ENCODE data around the gene DDX51. TPM values are rescaled to one million over a fixed set of nuclear protein-coding genes. Genes with fewer than 3 reads are reported as not detected.

The DDX51 gene
- total and polyA plus RNA-seq, 4 experiments from 2014 or later, result 4.0 to 42.9 (median 27.5) TPM

DNA sequence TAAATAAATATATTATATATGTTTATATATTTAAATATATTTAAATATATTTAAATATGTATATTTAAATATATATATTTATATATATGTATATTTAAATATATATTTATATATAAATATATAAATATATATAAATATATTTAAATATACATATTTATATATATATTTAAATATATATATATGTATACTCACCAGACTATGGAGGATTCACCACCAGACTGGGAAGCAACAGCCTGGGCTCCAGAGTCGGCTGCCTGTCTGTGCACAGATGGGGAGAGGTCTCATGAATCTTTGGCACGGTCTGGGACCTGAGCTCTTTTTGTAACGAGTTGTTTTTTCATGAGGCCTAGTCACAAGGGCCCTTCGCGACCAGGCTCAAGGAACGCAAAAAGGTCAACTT lies 21.5 kb upstream of the DDX51 start:
- no peaks in the 10 kb centered on the region for H3K27me3 Mint-ChIP-seq
- DNase-seq, result no peak
- intact Hi-C loops (cut with micrococcal nuclease), result no loop called here

DNA sequence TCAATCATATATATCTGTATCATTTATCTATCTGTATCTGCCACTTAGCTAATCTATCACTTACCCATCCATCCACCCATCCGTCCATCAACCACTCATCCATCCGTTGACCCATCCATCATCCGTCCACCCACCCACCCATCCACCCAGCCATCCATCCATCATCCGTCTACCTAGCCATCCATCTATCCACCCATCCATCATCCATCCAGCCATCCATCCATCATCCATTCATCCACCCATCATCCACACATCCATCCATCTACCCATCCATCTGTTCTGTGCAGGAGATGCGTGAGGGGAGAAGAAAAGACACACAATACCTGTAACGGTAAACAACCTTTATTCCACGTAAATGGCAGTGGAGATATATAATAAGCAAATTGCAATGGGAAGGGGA lies 20.3 kb upstream of the DDX51 start:
- Histone ChIP-seq H3K4me1 (ENCODE audit: insufficient read depth, low read length) (peaks cover 26% of the 10 kb centered on the region), H3K9me3 (ENCODE audit: control insufficient read depth in 1 of 2, low read length in 2 of 2) (no peaks in the 10 kb centered on the region), H3K27me3 (ENCODE audit: insufficient read depth, low read length) (no peaks in the 10 kb centered on the region), H3K27ac (ENCODE audit: low read depth, low read length) (no peak overlapping the region), H3K4me3 (ENCODE audit: low read length in 2 of 2) (no peak overlapping the region), H3K36me3 (ENCODE audit: insufficient read depth, low read length) (no peaks in the 10 kb centered on the region)
- DNase-seq, result no peak
- intact Hi-C loops (cut with micrococcal nuclease), result no loop called here
- ChIA-PET CTCF (ENCODE audit: partially characterized antibody) (no interaction called here), POLR2A (ENCODE audit: partially characterized antibody) (no interaction called here)
- H3K36me3 Mint-ChIP-seq, result no peaks in the 10 kb centered on the region
- peaks cover 10 to 24% (median 15%) of the 10 kb centered on the region in 4 donors for H3K4me1 Mint-ChIP-seq
- H3K27me3 Mint-ChIP-seq, result no peaks in the 10 kb centered on the region
- no peaks in the 10 kb centered on the region for H3K9me3 Mint-ChIP-seq
- peak overlapping the region in 2 of 7 donors; percentile 31 to 53 for H3K27ac Mint-ChIP-seq
- H3K4me3 Mint-ChIP-seq, result peak overlapping the region in 3 of 8 donors; percentile 18 to 67 (median 37)

More for the DNA sequence above, 21.5 kb upstream of the DDX51 start:
- Mint-ChIP-seq H3K36me3 (no peaks in the 10 kb centered on the region), H3K4me1 (peaks cover 10 to 20% (median 15%) of the 10 kb centered on the region in 4 donors), H3K4me3 (no peak overlapping the region), H3K27ac (no peak overlapping the region), H3K9me3 (no peaks in the 10 kb centered on the region)
- Histone ChIP-seq H3K4me3 (ENCODE audit: low read length in 2 of 2) (no peak overlapping the region), H3K27me3 (ENCODE audit: insufficient read depth, low read length) (no peaks in the 10 kb centered on the region), H3K27ac (ENCODE audit: low read depth, low read length) (no peak overlapping the region), H3K9me3 (ENCODE audit: control insufficient read depth in 1 of 2, low read length in 2 of 2) (no peaks in the 10 kb centered on the region), H3K36me3 (ENCODE audit: insufficient read depth, low read length) (no peaks in the 10 kb centered on the region), H3K4me1 (ENCODE audit: insufficient read depth, low read length) (peaks cover 26% of the 10 kb centered on the region)
- POLR2A ChIA-PET (ENCODE audit: partially characterized antibody), result no interaction called here
- CTCF ChIA-PET (ENCODE audit: partially characterized antibody), result no interaction called here

DNA sequence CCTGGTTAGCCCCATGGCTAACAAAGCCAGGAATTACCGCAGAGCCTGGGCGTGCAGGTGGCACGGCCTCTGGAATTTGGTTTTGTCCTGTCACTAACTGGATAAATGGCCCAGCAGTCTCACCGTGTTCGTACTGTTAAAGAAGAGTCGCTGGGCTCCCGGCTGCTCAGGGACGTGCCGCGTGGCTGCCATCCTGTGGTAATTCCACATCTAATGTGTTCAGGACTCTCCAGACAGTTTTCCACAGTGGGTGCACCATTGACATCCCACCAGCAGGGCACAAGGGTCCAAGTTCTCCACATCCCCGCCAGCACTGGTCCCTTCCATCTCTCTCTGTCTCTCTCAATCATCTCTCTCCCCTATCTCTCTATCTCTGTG lies 19.8 kb upstream of the DDX51 start:
- no peak overlapping the region for H3K27ac ChIP-seq (ENCODE audit: low read depth, low read length)
- H3K4me3 ChIP-seq (ENCODE audit: low read length in 2 of 2), result no peak overlapping the region
- peak overlapping the region in 6 of 8 donors; percentile 0 to 67 (median 18) for H3K4me3 Mint-ChIP-seq
- intact Hi-C loops (cut with micrococcal nuclease), result loop anchor here (2.0 kb wide), 2 partner anchors 15 to 55 kb away; no protein-coding TSS in a partner anchor
- H3K27me3 ChIP-seq (ENCODE audit: insufficient read depth, low read length), result no peaks in the 10 kb centered on the region
- H3K4me1 Mint-ChIP-seq, result peaks cover 10 to 24% (median 15%) of the 10 kb centered on the region in 4 donors
- no peaks in the 10 kb centered on the region for H3K36me3 Mint-ChIP-seq
- no peaks in the 10 kb centered on the region for H3K27me3 Mint-ChIP-seq
- no peaks in the 10 kb centered on the region for H3K9me3 ChIP-seq (ENCODE audit: control insufficient read depth in 1 of 2, low read length in 2 of 2)
- H3K9me3 Mint-ChIP-seq, result no peaks in the 10 kb centered on the region
- ChIA-PET CTCF (ENCODE audit: partially characterized antibody) (interaction anchor here (1.1 to 2.2 kb wide), 3 partner anchors 9 to 58 kb away, joined by 3 to 7 read pairs (median 4); no protein-coding TSS in a partner anchor), POLR2A (ENCODE audit: partially characterized antibody) (interaction anchor here (1.7 kb wide), 1 partner anchor 22 kb away, joined by 6 read pairs; no protein-coding TSS in a partner anchor)
- H3K36me3 ChIP-seq (ENCODE audit: insufficient read depth, low read length), result no peaks in the 10 kb centered on the region
- no peak for DNase-seq
- H3K27ac Mint-ChIP-seq, result peak overlapping the region in 3 of 7 donors; percentile 7 to 53 (median 31)
- H3K4me1 ChIP-seq (ENCODE audit: insufficient read depth, low read length), result peaks cover 26% of the 10 kb centered on the region

DNA sequence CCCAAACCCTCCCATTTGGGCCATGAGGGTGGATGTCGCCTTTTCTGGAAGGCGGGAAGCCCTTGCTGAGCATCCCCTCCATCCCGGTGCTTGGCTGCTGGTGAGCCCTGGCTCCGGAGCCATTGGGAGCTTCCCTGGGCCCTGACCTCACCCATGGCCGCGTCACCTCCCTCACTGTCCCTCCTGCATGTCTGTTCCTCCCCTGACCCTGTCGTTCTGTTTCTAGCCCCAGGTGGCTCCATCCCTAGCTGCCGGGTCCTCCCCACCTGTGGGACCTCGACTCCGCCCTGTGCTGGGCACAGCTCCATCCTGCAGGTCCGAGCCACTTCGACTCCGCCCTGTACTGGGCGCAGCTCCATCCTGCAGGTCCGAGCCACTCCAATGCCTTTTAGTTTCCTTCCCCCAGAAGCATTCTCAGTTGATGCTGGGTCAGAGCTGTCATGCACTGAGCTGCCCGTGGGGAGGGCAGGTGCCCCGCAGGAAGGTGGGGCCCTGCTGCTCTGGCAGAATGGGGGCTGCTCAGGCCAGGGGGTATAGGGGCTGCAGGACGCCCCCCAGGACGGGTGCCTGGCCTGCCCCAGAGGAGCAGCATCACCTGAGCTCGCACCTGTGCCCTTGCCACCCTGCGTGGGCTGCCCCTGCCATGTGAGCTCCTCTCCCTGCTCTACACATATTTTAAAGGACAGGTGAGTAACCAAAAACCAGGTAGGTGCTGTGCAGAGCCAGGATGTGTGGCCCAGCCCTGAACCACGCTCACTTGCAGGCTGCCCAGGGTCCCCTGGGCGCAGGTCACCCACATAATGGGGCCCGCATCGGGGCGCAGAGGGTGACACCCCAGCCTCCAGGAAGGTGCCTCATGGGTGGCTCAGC lies 19.2 kb upstream of the DDX51 start:
- Histone ChIP-seq H3K27ac (ENCODE audit: low read depth, low read length) (no peak overlapping the region), H3K4me3 (ENCODE audit: low read length in 2 of 2) (peak overlapping the region in 1 of 2 donors; percentile 19), H3K4me1 (ENCODE audit: insufficient read depth, low read length) (peaks cover 26% of the 10 kb centered on the region), H3K36me3 (ENCODE audit: insufficient read depth, low read length) (peaks cover under 1% of the 10 kb centered on the region), H3K27me3 (ENCODE audit: insufficient read depth, low read length) (no peaks in the 10 kb centered on the region), H3K9me3 (ENCODE audit: control insufficient read depth in 1 of 2, low read length in 2 of 2) (no peaks in the 10 kb centered on the region)
- Mint-ChIP-seq H3K27ac (peak overlapping the region in 2 of 7 donors; percentile 38 to 73), H3K27me3 (no peaks in the 10 kb centered on the region), H3K4me3 (peak overlapping the region in 7 of 8 donors; percentile 19 to 74 (median 52)), H3K9me3 (no peaks in the 10 kb centered on the region), H3K4me1 (peaks cover 10 to 24% (median 15%) of the 10 kb centered on the region in 4 donors), H3K36me3 (no peaks in the 10 kb centered on the region)
- intact Hi-C loops (cut with micrococcal nuclease), result loop anchor here (2.0 kb wide), 2 partner anchors 16 to 56 kb away; no protein-coding TSS in a partner anchor
- peak in 1 of 5 donors; percentile 41 for DNase-seq
- CTCF ChIA-PET (ENCODE audit: partially characterized antibody), result interaction anchor here (1.1 to 2.8 kb wide), 6 partner anchors 8 to 59 kb away, joined by 3 to 11 read pairs (median 4); no protein-coding TSS in a partner anchor
- POLR2A ChIA-PET (ENCODE audit: partially characterized antibody), result interaction anchor here (1.1 to 1.9 kb wide), 3 partner anchors 23 to 26 kb away, joined by 3 to 9 read pairs (median 6); no protein-coding TSS in a partner anchor

DNA sequence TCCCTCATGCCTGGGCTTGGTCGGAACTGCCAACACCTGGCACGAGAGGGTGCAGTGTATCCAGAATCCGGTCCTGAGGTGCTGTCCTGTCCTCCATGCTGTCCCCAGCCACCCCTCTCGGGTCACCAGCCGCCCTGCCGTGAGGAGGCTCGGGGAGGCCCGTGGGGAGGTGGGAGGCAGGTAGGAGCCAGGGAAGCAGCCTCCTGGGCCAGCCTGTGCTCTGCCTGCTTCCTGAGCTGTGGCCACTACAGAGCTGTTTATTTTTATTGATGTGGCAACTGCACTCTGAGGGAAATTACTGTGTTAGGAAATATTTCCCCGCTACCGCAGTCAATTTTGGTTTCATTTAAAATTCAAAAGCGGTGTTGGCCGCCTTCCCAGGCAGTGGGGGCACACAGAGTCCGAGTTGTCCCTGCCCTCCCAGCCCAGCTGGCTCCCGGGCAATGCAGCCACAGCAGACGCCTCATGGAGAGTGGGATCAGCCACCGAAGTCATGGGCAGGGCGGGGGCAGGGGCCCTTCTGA lies 18.5 kb upstream of the DDX51 start:
- peak overlapping the region in 1 of 7 donors; percentile 57 for H3K27ac Mint-ChIP-seq
- Histone ChIP-seq H3K27ac (ENCODE audit: low read depth, low read length) (no peak overlapping the region), H3K4me1 (ENCODE audit: insufficient read depth, low read length) (peaks cover 22% of the 10 kb centered on the region), H3K27me3 (ENCODE audit: insufficient read depth, low read length) (no peaks in the 10 kb centered on the region), H3K36me3 (ENCODE audit: insufficient read depth, low read length) (peaks cover 7% of the 10 kb centered on the region), H3K9me3 (ENCODE audit: control insufficient read depth in 1 of 2, low read length in 2 of 2) (no peaks in the 10 kb centered on the region), H3K4me3 (ENCODE audit: low read length in 2 of 2) (peak overlapping the region in 1 of 2 donors; percentile 19)
- H3K36me3 Mint-ChIP-seq, result no peaks in the 10 kb centered on the region
- H3K4me1 Mint-ChIP-seq, result peaks cover 10 to 19% (median 15%) of the 10 kb centered on the region in 4 donors
- intact Hi-C loops (cut with micrococcal nuclease), result loop anchor here (2.0 kb wide), 2 partner anchors 16 to 56 kb away; no protein-coding TSS in a partner anchor
- H3K9me3 Mint-ChIP-seq, result no peaks in the 10 kb centered on the region
- ChIA-PET CTCF (ENCODE audit: partially characterized antibody) (interaction anchor here (1.1 to 2.8 kb wide), 6 partner anchors 7 to 60 kb away, joined by 3 to 11 read pairs (median 4); no protein-coding TSS in a partner anchor), POLR2A (ENCODE audit: partially characterized antibody) (interaction anchor here (1.1 to 1.9 kb wide), 3 partner anchors 23 to 27 kb away, joined by 3 to 9 read pairs (median 6); no protein-coding TSS in a partner anchor)
- H3K27me3 Mint-ChIP-seq, result no peaks in the 10 kb centered on the region
- H3K4me3 Mint-ChIP-seq, result peak overlapping the region in 3 of 8 donors; percentile 52 to 74 (median 58)
- peak in 4 of 5 donors; percentile 32 to 53 (median 45) for DNase-seq

DNA sequence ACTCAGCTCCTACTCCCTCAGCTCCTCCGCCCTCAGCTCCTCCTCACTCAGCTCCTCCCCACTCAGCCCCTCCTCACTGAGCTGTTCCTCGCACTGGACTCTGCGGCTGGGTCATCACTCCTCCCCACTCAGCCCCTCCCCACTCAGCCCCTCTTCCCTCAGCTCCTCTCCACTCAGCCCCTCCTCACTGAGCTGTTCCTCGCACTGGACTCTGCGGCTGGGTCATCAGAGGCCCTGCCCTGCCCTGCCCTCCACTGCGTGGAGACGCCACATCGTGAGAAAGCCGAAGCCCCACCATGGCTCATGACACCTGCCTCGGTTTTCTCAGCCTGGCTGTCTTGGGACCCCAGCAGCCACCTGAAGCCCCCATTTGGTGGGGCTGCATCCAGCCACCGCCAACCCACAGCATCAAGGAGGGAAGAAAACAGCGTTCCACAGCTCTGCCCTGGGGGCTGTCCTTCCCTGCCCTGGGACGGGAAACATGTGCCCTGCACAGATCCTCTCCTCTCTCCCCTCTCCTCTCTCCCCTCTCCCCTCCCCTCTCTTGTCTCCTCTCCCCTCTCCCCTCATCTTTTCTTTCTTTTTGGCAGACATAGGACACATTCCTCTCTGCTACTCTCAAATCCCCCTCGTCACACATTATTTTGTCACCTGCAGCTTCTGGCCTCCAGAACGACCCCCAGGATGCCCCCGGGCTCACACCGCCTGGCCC lies 17.8 kb upstream of the DDX51 start:
- no peaks in the 10 kb centered on the region for H3K36me3 Mint-ChIP-seq
- peaks cover 22% of the 10 kb centered on the region for H3K4me1 ChIP-seq (ENCODE audit: insufficient read depth, low read length)
- H3K27me3 ChIP-seq (ENCODE audit: insufficient read depth, low read length), result no peaks in the 10 kb centered on the region
- no peak overlapping the region for H3K27ac ChIP-seq (ENCODE audit: low read depth, low read length)
- H3K4me3 Mint-ChIP-seq, result peak overlapping the region in 3 of 8 donors; percentile 32 to 74 (median 51)
- H3K27ac Mint-ChIP-seq, result peak overlapping the region in 2 of 7 donors; percentile 12 to 60
- intact Hi-C loops (cut with micrococcal nuclease), result loop anchor here (2.0 kb wide), 2 partner anchors 17 to 57 kb away; no protein-coding TSS in a partner anchor
- DNase-seq, result no peak
- peaks cover 7% of the 10 kb centered on the region for H3K36me3 ChIP-seq (ENCODE audit: insufficient read depth, low read length)
- no peak overlapping the region for H3K4me3 ChIP-seq (ENCODE audit: low read length in 2 of 2)
- H3K9me3 ChIP-seq (ENCODE audit: control insufficient read depth in 1 of 2, low read length in 2 of 2), result no peaks in the 10 kb centered on the region
- ChIA-PET POLR2A (ENCODE audit: partially characterized antibody) (interaction anchor here (1.1 to 1.9 kb wide), 4 partner anchors 24 to 28 kb away, joined by 3 to 9 read pairs (median 6); no protein-coding TSS in a partner anchor), CTCF (ENCODE audit: partially characterized antibody) (interaction anchor here (0.7 to 2.8 kb wide), 8 partner anchors 8 to 60 kb away, joined by 3 to 11 read pairs (median 4); no protein-coding TSS in a partner anchor)
- no peaks in the 10 kb centered on the region for H3K27me3 Mint-ChIP-seq
- H3K9me3 Mint-ChIP-seq, result no peaks in the 10 kb centered on the region
- peaks cover 10 to 19% (median 15%) of the 10 kb centered on the region in 4 donors for H3K4me1 Mint-ChIP-seq

All from CD4-positive, alpha-beta memory T cell (primary cell).